ENCODE data around the gene MRPS15.

Gene MRPS15

DNA sequence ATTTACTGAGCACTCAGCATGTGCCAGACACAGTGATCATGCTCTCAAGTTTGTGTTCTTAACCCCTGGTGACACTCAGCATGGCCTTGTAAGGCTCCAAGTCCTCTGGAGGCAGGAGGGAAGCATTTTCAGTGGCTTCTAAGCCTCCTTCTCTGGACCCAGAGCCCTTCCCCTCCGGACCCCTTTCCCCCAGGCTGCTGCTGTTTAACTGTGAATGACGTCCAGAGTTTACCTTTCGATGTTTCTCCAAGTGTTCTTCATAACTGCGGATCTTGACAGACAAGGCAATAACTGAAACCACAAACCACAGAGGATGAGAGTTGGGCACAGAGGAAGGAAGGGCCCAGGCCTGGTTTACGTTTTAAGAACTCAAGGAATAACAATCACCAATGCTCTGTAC is 6.5 kb downstream of the MRPS15 start:
- DNase-seq (ENCODE audit: low spot score): no peak

DNA sequence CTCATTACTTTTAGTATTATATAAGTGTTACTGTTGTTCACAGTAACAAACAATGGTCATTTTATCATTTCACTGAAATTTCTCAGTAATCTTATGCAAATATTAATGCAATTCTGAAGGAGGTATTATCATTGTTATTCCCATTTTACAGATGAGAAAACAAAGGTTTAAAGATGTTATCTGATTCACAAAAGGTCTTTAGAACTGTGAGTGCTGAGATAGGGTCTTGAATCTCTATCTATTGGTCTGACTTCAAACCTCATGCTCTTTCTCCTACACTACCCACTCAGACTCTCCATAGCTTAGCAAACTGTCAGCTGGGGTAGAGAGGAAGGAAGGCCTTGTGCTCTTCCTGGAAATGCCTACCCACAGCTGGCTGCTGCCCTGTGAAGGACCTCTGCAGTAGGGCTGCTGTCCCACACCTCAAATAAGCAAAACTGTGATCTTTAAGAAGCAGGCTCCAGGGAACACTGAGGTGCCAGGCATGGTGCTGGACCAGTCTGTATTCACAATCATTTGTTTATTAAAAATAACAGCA is 7.7 kb downstream of the MRPS15 start:
- DNase-seq (ENCODE audit: low spot score): no peak

DNA sequence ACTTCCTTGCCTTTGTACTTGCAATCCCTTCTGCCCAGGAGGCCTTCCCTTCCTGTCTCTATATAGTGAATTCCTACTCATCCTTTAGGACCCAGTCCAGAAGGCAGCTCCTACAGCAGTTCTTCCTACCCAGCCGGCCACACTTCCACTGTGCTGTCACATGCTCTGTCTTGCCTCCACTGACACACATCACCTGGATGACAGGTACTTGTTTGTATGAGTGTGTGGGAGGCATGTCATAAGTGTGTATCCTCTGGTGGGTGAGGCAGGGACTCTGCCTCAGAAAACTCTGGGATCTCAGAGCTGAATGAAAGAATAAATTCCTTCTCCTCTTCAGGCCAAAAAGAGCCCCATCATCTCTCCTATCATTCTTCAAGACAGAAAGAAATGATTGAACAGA is 8.8 kb downstream of the MRPS15 start:
- no peak for DNase-seq (ENCODE audit: low spot score)

DNA sequence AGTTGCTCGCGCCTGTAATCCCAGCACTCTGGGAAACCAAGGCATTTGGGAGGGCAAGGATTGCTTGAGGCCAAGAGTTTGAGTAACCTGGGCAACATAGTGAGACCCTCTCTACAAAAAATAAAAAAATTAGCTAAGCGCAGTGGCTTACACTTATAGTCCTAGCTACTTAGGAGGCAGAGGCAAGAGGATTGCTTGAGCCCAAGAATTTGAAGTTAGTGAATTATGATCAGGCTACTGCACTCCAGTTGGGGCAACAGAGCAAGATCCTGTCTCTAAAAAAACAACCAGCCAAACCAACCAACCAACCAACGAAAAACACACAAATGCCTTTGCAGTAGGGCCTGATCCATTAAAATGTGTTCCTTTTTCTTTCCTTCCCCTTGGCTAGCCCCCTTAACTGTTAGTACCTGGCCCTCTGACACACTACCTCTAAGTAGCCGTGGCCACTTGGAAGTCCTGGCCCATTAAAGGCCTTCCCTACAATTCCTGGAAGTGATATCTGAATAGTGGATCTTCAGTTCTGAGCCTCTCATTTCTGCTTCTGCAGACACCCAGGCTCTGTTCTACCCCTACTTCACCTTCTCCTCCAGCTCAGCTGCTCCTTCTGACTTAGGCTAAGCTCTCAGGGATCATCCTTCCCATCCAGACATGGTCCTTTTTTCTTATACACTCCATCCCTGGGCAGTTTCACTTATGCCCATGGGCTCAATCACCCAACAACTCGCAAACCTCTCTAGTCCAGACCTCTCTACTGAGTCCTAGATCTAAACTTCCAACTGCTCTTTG is 10.4 kb downstream of the MRPS15 start:
- DNase-seq (ENCODE audit: low spot score): no peak

DNA sequence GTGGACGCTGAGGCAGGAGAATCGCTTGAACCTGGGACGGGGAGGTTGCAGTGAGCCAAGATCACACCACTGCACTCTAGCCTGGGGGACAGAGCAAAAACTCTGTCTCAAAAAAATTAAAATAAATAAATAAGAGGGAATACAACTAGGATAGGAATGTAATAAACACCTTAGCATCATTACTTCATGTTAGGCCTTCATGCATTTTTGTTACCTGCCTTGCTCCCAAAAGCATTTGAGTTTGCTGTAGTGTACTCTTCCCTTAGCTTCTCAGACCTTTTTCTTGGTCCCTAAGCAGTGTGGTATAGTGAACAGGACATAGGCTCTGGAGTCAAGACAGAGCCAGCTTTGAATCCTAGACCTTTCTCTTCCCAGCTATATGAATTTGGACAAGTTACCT is 11.1 kb downstream of the MRPS15 start:
- no peak for DNase-seq (ENCODE audit: low spot score)

DNA sequence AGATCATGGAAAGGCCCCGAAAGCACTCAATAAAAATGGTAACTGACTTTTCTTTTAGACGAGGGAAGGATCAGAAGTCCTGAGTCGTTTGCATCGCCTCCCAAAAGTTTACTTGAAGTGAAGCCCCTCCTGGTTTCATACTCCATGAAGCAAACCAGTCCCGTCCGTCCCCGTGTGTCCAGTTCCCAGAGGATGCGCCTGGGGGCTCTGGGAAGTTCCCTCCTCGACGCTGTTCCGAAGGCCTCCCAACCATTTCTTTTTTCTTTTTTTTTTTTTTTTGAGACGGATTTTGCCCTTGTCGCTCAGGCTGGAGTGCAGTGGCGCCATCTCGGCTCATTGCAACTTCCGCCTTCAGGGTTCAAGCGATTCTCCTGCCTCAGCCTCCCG is 13.3 kb downstream of the MRPS15 start:
- DNase-seq (ENCODE audit: low spot score): no peak

DNA sequence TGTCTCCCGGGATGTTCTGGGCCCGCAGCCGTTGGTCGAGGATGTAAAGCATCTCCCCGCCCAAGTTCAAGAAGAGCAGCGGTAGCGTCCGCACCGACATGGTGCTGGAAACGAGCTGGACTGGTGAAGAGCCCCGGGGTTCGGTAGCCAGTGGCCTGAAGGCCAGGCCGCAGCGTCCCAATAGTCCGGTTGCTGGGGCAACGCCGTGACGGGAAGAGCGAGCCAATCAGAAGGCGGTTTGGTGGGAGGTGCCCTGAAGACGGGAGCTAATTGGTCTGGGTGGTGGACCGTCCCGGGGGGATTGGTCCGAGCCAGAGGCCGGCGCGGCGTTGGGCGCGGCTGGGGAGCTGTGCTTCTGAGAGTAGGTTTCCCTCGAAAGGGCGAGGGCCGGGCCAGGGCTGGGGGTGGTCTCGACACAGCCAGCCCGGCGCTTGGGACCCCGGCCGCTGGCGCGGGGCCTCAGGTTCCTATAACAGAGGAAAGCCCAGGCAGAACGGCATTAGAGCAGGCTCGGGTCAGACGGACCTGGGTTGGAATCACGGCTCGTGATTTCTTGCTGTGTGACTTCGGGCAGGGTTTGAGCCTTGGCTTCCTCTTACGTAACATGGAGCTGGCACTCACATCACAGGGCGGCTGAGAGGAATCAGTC is 13.8 kb downstream of the MRPS15 start, which contains the start of gene OSCP1:
OSCP1 (minus strand) TSS at position 182 of the 649 bp plus-strand sequence; CDS start at position 100, 82 bp downstream.
- peak; percentile 96 for DNase-seq (ENCODE audit: low spot score)

DNA sequence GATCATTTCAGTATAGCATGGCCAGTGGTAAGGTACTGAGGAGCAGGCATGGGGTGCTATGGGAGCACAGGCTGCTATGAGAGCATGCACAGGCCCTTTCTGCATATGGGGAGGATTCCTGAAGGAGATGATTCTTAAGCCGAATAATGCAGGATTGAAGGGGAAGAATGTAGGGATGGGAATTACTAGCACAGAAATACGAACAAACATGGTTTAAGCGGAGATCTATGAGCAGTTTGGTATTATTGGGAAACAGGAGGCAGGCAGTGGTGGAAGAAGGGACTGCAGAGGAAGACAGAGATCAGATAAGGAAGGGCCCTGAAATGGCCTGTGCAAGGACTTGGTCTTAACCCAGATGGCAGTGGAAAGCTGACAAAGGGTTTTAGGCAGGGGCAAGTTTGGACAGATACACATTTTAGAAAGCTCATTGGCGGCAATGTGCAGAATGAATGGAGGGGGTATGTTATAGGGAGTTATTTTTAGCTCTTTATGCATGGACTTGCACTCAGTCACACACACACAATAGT is 15.6 kb downstream of the MRPS15 start:
- no peak for DNase-seq (ENCODE audit: low spot score)

DNA sequence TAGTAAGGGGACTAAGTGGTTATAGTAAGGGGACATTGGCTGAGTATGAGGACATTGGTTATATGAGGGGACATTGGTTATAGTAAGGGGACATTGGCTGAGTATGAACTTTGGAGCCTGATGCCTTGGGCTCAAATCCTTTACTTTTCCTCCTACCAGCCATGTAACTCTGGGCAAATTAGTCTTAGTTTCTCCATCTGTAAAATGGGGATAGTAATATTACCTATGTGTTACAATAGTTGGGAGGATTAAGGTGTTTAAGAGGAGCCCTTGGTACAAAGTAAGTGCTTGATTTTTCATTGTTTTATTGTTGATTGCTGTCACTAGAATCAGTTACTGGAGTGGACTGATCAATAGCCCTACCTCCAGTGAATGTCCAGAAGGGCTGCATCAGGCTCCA is 16.7 kb downstream of the MRPS15 start:
- no peak for DNase-seq (ENCODE audit: low spot score)

DNA sequence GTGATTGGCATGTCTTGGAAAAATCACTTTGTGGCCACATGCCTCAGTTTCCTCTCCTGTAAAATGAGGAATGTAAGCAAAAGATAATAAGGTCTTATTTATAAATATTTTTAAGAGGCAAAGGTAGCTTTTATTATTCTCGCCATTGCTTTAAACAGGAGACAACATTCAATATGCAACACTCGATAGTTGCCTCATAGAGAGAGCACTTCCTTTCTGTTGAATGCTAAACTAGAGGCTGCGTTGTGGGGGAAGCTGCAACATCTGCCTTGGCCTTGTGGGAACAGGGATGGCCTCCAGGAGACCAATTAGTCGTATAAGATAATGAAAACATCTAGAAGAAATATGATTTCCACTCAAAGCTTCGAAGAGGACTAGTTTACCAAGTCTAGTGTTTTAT is 17.4 kb downstream of the MRPS15 start:
- DNase-seq (ENCODE audit: low spot score): no peak

DNA sequence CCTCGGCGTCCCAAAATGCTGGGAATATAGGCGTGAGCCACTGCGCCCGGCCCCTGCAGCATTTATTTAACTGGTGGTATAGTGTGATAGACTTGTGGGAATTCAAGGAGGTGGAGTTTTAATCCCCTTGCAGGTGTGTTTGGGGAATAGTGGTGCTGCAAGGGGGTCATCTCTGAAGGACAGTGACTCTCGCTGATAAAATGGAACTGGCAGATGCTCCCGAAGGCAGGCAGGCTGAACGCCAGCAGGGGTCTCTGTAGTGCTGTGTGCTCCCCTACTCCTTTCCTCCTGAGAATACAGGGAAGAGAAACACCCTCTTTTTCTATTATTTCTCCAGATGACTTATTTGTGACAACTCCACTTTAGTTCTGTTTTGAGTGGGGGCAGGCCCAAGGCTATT is 17.9 kb downstream of the MRPS15 start:
- DNase-seq (ENCODE audit: low spot score): peak; percentile 71

DNA sequence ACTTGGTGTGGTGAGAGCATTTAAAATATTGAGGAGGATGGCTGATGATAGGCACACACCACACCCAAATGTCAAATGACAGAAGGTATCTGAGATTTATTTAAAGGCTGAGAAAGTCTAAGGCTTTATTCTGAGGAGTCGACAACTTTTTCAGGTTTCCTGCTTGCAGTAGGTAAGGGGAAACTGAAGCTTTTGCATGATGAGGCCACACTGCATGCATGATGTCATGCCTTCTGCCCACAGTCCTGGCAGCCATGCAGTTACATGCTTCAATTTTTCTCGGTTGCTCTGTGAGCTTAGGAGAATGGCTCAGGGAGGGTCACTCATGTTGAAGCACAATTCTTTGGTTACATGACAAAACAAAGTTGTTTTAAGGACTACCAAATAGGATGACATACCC is 20.9 kb downstream of the MRPS15 start:
- no peak for DNase-seq (ENCODE audit: low spot score)

DNA sequence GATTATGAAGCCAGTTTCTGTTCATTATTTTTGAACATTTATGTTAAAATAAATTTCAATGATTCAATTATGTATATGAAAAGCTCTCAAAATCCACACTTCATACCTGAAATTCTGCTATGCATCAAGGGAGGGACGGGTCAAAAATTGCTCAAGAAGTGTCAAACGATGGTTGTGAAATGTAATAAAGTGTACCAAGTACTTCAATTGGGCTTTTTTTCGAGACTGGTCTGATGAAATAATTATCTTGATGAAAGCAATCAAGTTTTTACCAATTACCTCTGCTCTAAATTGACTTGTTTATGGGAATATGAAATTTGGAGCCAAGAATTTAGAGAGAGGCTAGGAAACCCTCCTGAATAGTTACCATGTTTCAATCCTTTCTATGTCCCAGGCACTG is 21.8 kb downstream of the MRPS15 start:
- DNase-seq (ENCODE audit: low spot score): no peak

DNA sequence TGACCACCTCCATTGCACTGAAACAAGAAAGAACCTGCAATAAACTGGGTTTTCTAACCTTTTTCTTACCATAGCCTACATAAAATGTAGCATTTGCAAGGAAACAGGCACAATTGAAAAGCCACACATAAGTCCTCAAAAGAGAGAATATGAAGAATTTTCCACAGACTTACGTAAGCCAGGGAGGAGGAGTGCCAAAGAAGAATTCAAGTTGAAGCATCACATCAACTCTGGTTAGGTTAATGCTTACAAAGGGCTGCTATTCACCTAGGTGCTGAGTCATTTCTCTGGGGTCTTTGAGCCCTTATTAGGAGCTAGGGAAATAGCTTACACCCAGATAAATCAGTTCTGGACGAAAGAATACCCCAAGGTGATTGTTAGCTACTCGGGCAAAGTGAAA is 23.5 kb downstream of the MRPS15 start:
- DNase-seq (ENCODE audit: low spot score): no peak

DNA sequence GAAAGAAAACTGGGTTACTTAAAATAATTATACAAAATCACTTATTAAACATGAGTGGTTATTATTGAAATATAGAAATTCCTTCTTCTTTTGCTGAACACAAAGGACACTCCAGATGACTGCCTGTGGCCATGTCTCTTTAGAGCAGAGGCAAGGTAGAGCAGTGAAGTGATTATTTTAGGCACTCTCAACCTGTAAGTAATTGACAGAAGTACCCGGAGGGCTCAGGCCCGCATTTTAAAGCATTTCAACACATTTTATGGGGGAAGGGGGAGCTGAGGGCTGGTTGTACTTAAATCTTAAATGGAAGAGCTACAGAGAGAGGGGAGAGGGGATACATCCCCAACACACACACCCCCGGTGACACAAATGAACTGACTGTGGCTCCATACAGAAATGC is 24.1 kb downstream of the MRPS15 start:
- DNase-seq (ENCODE audit: low spot score): no peak

DNA sequence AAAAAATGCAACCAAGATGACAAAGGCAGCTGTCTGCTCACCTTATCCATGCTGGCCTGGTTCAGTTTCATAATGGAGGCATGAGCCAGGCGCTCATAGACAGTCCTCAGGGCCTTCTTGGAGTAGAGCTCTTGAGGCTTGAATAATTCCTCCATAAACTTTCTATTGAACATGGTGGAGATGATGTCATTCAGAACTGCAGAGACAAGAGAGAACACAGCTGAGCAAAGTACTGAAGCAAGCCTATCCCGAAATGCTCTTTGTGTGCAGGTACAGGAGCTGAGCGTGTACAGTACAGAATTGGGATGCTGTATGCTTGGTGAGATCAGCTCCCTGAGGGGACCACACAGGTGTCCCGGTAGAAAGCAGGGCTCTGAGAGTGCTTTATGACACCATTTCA is 25.5 kb downstream of the MRPS15 start:
- no peak for DNase-seq (ENCODE audit: low spot score)

DNA sequence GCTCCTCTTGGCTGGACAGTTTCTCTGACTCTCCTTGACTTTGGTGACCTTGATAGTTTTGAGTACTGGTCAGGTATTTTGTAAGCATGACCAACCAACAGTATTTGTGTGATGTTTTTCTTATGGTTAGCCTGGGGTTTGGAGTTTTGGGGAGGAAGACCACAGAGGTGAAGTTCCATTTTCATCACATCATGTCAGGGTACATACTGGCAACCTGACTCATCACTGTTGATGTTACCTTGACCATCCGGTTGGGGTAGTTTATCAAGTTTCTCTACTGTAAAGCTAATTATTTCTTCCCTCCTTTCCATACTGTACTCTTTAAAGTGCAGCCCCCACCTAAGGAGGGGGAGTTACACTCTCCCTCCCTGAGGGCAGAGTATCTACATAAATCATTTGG is 27.4 kb downstream of the MRPS15 start:
- no peak for DNase-seq (ENCODE audit: low spot score)

DNA sequence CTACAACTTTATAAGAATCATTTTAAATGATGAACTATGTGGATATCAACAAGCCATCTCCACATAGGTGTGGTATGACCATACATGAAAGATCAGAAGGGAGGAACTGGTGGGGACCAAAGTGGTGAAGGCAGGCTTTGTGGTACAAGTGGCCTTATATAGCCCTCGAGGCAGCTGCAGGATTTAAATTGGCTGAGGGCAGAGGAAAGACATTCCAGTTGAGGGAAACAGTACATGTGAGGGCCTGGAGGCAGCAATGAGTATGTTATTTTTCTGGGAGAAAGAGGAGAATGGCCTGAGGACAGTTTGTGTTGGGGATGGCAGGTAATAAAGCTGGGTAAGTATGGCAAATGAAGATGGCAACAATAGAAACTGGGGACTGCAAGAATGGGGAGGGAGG is 31.1 kb downstream of the MRPS15 start:
- no peak for DNase-seq (ENCODE audit: low spot score)

DNA sequence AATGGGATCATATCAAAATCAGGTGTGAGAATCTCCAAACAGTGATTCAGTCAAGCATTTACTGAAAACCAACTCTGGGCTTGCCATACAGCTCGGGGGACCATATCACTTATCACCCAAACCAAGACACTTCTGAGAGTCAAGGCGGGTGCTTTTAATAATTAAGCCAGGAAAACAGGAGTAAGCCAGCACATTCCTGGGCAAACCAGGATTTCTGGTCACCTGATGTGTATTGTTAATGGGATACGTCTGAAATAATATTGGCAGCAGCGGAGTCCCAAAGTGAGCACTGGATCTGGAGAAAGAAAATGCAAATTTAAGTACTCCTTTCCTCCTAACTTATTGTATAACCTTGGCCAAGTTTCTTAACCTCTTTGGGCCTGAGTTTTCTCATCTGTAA is 31.6 kb downstream of the MRPS15 start:
- no peak for DNase-seq (ENCODE audit: low spot score)

DNA sequence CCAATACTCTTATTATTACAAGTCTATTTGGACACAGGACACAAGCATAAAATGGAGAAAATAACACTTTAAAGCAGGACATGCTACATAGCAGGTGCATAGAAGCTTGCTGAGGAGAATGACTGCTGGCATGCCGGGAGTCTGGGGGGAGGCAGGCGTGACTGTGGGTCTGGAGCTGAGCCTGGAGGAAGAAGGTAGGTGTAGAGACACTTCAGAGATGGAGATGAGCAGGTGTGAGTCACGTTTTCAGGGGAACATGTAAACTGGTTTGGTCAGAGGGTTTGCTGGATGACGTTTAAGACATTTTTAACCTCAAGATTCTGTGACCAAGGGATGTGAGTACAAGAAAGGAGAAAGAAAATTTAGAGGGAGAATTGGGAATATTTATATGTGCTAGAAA is 38.4 kb downstream of the MRPS15 start:
- DNase-seq (ENCODE audit: low spot score): no peak

DNA sequence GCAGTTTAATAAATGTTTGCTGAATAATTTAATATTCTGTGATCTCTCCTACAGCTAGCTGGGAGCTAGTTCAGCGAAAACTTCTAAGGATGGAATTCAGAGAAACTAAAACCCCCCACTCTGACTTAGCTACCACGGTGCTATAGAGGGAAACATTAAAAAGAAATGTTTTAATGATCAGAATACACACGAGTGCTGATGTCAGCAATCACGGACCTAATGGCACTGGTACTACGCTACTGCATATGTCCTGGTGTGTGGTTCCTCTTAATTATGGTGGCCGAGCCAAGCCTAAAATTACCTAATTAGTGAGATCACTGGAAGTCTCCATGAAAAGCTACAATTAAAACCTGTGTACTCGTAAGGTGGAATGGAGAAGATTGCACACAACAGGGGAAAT is 42.5 kb downstream of the MRPS15 start:
- DNase-seq (ENCODE audit: low spot score): no peak

DNA sequence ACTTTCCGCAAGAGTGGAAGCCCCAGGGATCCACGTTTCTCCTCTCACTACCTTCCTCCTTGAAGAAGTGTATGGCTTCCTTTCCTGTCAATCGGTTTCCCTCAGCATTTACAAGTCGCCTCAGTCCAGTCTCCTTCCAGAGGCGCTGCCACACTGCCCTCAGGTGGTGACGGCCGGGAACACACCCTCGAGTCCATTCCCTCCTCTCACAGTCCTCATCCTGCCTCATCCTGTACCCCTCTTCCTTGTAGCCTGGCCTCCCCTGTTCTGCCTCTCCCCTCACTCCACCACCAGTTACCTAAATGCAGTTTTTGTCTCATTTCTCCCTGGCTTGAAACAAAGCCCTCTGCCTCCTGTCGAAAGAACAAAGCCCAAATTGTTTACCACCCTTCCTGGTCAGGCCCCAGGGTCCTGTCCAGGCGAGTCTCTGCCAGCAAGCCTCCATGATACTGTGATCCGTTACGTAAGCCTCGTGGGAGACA is 43.3 kb downstream of the MRPS15 start:
- peak; percentile 64 for DNase-seq (ENCODE audit: low spot score)

DNA sequence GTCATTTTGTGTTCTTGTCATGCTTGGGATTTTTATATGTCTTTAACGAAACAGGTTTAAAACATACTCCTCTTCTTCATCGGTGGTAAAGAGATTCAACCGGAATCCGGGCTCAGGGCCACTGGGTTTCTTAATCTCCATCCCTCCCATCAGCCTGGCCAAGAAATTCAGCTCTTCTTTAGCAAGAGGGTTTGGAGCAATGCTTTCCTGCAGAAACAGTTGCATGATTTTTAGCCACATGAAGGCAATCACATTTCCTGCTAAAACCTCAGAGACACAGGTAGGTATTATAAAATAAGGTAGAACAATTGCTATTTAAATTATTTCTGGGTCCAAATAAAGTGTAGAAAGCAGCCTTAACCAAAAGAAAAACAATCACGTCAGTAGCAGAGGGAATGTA is 43.8 kb downstream of the MRPS15 start:
- DNase-seq (ENCODE audit: low spot score): no peak
